Activated gamma-delta T cell treated with anti-CD3 and anti-CD28 coated beads, Interleukin-2, amount 50 U/mL, for 16 hours (primary cell): ENCODE data around the gene KAZN.

Source experiments
- DNase-seq: peaks from one replicate; pipeline ENCODE4 v3.0.0-alpha.2; 2020; ENCODE audit warnings: low read depth

KAZN gene

GRCh38 chr1:14794136-14794768 lies 195.8 kb downstream of the KAZN start:
- DNase-seq: no peak

GRCh38 chr1:14794906-14795305 lies 196.4 kb downstream of the KAZN start:
- DNase-seq: no peak

- DNase-seq: no peak
Measured at GRCh38 chr1:14795589-14795988, 197.1 kb downstream of the KAZN start.

GRCh38 chr1:14800014-14800413 lies 201.5 kb downstream of the KAZN start:
- DNase-seq: no peak

GRCh38 chr1:14800500-14801076 lies 202.1 kb downstream of the KAZN start:
- DNase-seq: no peak

- DNase-seq: no peak
Measured at GRCh38 chr1:14803002-14803789, 204.7 kb downstream of the KAZN start.

- DNase-seq: no peak
Measured at GRCh38 chr1:14804626-14805025, 206.1 kb downstream of the KAZN start.

- no peak for DNase-seq
Measured at GRCh38 chr1:14806772-14807171, 208.3 kb downstream of the KAZN start.

- no peak for DNase-seq
Measured at GRCh38 chr1:14808768-14809167, 210.3 kb downstream of the KAZN start.

- no peak for DNase-seq
Measured at GRCh38 chr1:14809191-14809981, 210.9 kb downstream of the KAZN start.

GRCh38 chr1:14810595-14811361 lies 212.3 kb downstream of the KAZN start:
- no peak for DNase-seq

- no peak for DNase-seq
Measured at GRCh38 chr1:14811573-14811972, 213.1 kb downstream of the KAZN start.

- DNase-seq: no peak
Measured at GRCh38 chr1:14812189-14812588, 213.7 kb downstream of the KAZN start.

GRCh38 chr1:14815175-14815877 lies 216.8 kb downstream of the KAZN start:
- DNase-seq: no peak

GRCh38 chr1:14817223-14818170 lies 219.0 kb downstream of the KAZN start:
- DNase-seq: no peak

GRCh38 chr1:14820295-14821085 lies 222.0 kb downstream of the KAZN start:
- no peak for DNase-seq

GRCh38 chr1:14822493-14822892 lies 224.0 kb downstream of the KAZN start:
- DNase-seq: no peak

GRCh38 chr1:14822996-14823395 lies 224.5 kb downstream of the KAZN start:
- DNase-seq: no peak

- DNase-seq: no peak
Measured at GRCh38 chr1:14824314-14824915, 225.9 kb downstream of the KAZN start.
